Activated B cell treated with CpG ODN at 0.5 μM for 24 hours (primary cell): ENCODE data around the gene NEBL. TPM values are rescaled to one million over a fixed set of nuclear protein-coding genes. Genes with fewer than 3 reads are reported as not detected.

Source experiments
- ATAC-seq: fragments of 200-7000 bp; cut with Tn5 transposase; one replicate; pipeline ENCODE4 v1.10.0; 2021; ENCODE audit warnings: low read depth, mild to moderate bottlenecking, moderate library complexity
- CTCF ChIA-PET: fragments of 350-600 bp; sonication (Branson Sonifier 250); formaldehyde crosslinking; loops from one replicate; lab custom pipeline; 2021; ENCODE audit warnings: antibody characterized with exemption; lab: Charles Lee
- POLR2A ChIA-PET: fragments of 350-600 bp; sonication (Branson Sonifier 250); formaldehyde crosslinking; loops from one replicate; lab custom pipeline; 2021; ENCODE audit warnings: antibody characterized with exemption; lab: Charles Lee
- DNase-seq: peaks from one replicate; pipeline ENCODE4 v3.0.0; 2022
- H3K27ac Mint-ChIP-seq: one replicate; pipeline ENCODE4 v1.8.0; 2020; ENCODE audit warnings: mixed read lengths
- H3K27me3 Mint-ChIP-seq: one replicate; pipeline ENCODE4 v1.8.0; 2021; ENCODE audit warnings: mixed read lengths
- H3K36me3 Mint-ChIP-seq: one replicate; pipeline ENCODE4 v1.8.0; 2021; ENCODE audit warnings: low read depth, mixed read lengths
- H3K4me1 Mint-ChIP-seq: one replicate; pipeline ENCODE4 v1.8.0; 2021; ENCODE audit warnings: mixed read lengths
- H3K4me3 Mint-ChIP-seq: one replicate; pipeline ENCODE4 v1.8.0; 2020; ENCODE audit warnings: mild to moderate bottlenecking, mixed read lengths
- H3K9me3 Mint-ChIP-seq: one replicate; pipeline ENCODE4 v1.8.0; 2020; ENCODE audit warnings: mixed read lengths
- intact Hi-C: fragments of 100-400 bp; cut with micrococcal nuclease; formaldehyde crosslinking; loops from one replicate; pipeline ENCODE4 v1.15.1; 2024
- total RNA-seq: library from RNA; stranded (reverse); gene quantifications from 2 replicates; pipeline ENCODE4 v1.2.3, GENCODE V29; 2022
- TF ChIP-seq, protein P1 (sequence below): fragments of 200-600 bp; IDR thresholded peaks from one replicate; pipeline ENCODE4 v1.8.0; 2022; ENCODE audit warnings: antibody characterized with exemption, mild to moderate bottlenecking

The NEBL gene
- total RNA-seq, 1 donor from 2014 or later, result not detected

DNA sequence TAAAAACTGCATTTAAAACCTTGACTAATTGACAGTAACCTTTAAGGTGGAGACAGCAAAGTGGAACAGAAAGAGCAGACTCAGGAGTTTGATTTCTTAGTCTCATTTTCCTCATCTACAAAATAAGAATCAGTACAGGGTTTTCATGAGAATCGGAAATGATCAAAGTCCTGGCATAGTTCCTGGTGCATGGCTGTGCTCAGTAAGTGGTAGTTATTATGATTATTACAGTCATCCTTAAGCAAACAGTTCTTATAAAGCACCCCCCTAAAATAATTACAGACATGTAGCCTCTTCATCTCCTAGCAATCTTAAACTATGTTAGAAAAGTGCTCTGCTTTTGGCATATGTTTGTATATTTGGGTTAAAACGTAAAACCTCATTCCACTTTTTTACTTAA is 18.0 kb downstream of the NEBL start:
- no peaks in the 10 kb centered on the region for H3K4me1 Mint-ChIP-seq

DNA sequence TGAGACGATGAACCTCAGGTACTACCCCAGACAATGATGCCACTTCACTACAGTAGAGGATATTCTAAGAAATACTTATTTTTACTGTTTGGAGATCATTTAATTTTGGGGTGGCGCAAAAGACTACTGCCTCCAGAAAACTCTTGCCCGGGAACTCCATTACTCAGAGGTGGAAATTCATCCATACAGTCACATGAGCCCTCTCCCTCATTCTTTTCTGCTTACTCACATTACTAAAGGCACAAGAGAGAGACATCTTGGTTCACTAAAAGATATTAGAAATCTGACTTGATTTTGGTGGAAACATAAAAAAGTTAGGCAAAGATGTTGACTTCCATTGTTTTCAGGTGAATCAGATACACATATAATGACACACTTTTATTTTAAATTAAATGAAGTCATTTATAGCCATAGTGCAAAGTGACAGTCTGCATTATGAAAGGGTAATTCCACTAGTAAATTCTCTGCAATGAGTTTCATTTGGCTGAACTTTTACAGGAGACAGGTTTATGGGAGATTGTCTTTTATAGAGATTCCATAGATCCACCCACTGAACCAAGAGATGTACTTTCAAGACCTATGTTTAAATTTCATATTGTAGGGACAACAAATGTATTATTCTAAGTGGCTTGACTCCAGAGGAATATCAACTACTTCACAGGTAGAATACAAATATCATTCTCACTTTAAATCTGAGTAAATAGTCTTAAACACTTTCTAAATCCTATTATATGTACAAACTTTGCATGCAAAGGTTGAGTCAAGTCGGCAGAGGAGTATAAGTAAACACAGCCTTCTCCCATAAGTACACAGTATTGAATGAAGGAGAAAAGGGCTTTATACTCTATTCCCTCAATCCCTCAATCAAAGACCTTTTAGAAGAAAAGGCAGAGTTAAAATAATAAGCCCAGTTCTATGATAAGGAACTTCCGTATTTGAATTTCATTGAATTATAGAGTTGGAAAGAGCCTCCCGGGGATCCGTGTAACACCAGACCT is 18.8 kb downstream of the NEBL start:
- ATAC-seq (no peak), DNase-seq (no peak)
- CTCF ChIA-PET, result no interaction called here
- no peaks in the 10 kb centered on the region for H3K4me1 Mint-ChIP-seq
- POLR2A ChIA-PET, result no interaction called here
- TF ChIP-seq, protein P1, sequence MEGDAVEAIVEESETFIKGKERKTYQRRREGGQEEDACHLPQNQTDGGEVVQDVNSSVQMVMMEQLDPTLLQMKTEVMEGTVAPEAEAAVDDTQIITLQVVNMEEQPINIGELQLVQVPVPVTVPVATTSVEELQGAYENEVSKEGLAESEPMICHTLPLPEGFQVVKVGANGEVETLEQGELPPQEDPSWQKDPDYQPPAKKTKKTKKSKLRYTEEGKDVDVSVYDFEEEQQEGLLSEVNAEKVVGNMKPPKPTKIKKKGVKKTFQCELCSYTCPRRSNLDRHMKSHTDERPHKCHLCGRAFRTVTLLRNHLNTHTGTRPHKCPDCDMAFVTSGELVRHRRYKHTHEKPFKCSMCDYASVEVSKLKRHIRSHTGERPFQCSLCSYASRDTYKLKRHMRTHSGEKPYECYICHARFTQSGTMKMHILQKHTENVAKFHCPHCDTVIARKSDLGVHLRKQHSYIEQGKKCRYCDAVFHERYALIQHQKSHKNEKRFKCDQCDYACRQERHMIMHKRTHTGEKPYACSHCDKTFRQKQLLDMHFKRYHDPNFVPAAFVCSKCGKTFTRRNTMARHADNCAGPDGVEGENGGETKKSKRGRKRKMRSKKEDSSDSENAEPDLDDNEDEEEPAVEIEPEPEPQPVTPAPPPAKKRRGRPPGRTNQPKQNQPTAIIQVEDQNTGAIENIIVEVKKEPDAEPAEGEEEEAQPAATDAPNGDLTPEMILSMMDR, result no peak
- intact Hi-C loops, result no loop called here
- no peak overlapping the region for H3K27ac Mint-ChIP-seq
- H3K36me3 Mint-ChIP-seq, result no peaks in the 10 kb centered on the region
- no peaks in the 10 kb centered on the region for H3K27me3 Mint-ChIP-seq
- no peaks in the 10 kb centered on the region for H3K9me3 Mint-ChIP-seq
- no peak overlapping the region for H3K4me3 Mint-ChIP-seq

More for the DNA sequence above, 18.0 kb downstream of the NEBL start:
- ChIA-PET POLR2A (no interaction called here), CTCF (no interaction called here)
- H3K27ac Mint-ChIP-seq, result no peak overlapping the region
- DNase-seq (no peak), ATAC-seq (no peak)
- no peak overlapping the region for H3K4me3 Mint-ChIP-seq
- H3K27me3 Mint-ChIP-seq, result no peaks in the 10 kb centered on the region
- intact Hi-C loops, result no loop called here
- H3K36me3 Mint-ChIP-seq, result no peaks in the 10 kb centered on the region
- TF ChIP-seq, protein P1, result no peak
- H3K9me3 Mint-ChIP-seq, result no peaks in the 10 kb centered on the region

DNA sequence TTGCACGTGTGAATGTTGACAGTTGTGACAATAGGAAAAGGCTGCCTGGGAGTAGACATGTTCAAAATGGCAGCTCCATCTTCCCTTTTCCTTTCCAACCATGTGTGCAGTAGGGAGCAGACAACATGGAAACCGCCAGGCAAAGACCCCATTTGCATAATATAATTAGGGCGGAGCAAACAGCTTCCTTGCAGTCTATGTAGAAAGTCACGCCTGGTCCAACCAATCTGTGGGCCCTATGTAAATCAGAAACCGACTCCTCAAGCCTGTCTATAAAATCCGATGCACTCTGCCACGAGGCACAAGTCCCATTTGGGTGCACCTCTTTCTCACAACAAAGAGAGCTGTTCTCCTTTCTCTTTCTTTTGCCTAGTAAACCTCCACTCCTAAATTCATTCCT is 19.6 kb downstream of the NEBL start:
- POLR2A ChIA-PET, result no interaction called here
- Mint-ChIP-seq H3K4me3 (no peak overlapping the region), H3K27ac (no peak overlapping the region), H3K36me3 (no peaks in the 10 kb centered on the region), H3K4me1 (no peaks in the 10 kb centered on the region), H3K9me3 (no peaks in the 10 kb centered on the region), H3K27me3 (no peaks in the 10 kb centered on the region)
- TF ChIP-seq, protein P1, result no peak
- ATAC-seq, result no peak
- DNase-seq, result no peak
- CTCF ChIA-PET, result no interaction called here
- intact Hi-C loops, result no loop called here

DNA sequence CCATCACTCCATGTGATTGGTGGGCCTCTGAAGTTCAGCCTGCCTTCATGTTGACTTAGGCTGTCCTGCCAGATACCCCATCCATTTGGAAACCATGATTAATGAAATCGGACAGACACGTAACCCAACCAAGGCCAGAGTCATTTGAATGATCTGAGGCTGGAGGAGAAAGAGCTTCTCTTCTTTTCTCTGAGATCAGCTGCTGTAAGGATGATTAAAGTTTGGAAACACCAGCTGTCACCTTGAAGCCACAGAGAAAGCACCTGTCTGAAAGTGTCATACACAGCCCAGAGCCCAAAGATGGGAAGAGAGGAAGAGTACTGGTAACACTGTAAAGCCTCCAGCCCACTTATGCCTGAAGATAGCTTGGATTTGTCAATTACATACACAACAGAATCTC is 22.9 kb downstream of the NEBL start:
- Mint-ChIP-seq H3K36me3 (no peaks in the 10 kb centered on the region), H3K27ac (no peak overlapping the region), H3K4me3 (no peak overlapping the region), H3K4me1 (no peaks in the 10 kb centered on the region), H3K27me3 (no peaks in the 10 kb centered on the region), H3K9me3 (peaks cover 2% of the 10 kb centered on the region)
- ChIA-PET POLR2A (no interaction called here), CTCF (no interaction called here)
- no peak for DNase-seq
- ATAC-seq, result no peak
- intact Hi-C loops, result no loop called here
- TF ChIP-seq, protein P1, result no peak

DNA sequence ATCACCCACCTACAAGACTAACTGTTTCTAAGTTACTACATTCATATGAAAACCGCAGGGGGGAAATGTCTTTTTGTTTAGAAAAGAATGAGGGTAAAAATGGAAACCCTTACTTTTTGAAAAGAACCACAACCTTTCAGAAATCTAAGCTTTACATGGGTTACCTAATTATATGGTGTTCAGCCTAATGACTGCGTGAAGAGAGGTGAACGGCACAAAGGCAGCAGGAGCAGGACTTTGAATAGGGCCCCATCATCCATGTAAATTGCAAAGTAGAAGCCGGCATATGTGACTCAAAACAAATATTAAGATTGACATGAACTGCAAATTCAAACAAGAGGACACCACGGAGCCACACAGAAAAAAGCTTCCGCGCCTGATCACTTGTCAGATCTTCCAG is 25.1 kb downstream of the NEBL start:
- no peak overlapping the region for H3K27ac Mint-ChIP-seq
- H3K27me3 Mint-ChIP-seq, result no peaks in the 10 kb centered on the region
- intact Hi-C loops, result no loop called here
- H3K4me1 Mint-ChIP-seq, result no peaks in the 10 kb centered on the region
- POLR2A ChIA-PET, result no interaction called here
- TF ChIP-seq, protein P1, result no peak
- ATAC-seq, result no peak
- peaks cover 2% of the 10 kb centered on the region for H3K9me3 Mint-ChIP-seq
- H3K4me3 Mint-ChIP-seq, result no peak overlapping the region
- H3K36me3 Mint-ChIP-seq, result no peaks in the 10 kb centered on the region
- DNase-seq, result no peak
- CTCF ChIA-PET, result no interaction called here
